Retinal pigment epithelial cell (primary cell): ENCODE results near the gene CHCHD6.

Source experiments
- DNase-seq: peaks from one replicate; pipeline ENCODE4 v3.0.0-alpha.2; 2010; ENCODE audit warnings: low read depth
- H3K4me3 ChIP-seq: 2 replicates; pipeline ENCODE4 v1.5.1; 2011; ENCODE audit warnings: mild to moderate bottlenecking, low read length, control low read depth, moderate library complexity
- CTCF ChIP-seq: conservative IDR thresholded peaks from 2 replicates; pipeline ENCODE4 v1.5.1; 2011; ENCODE audit warnings: low read depth, low read length, control low read depth, inconsistent platforms

CHCHD6 gene

GRCh38 chr3:126958638-126959085, 254.6 kb downstream of the CHCHD6 start:
- TF ChIP-seq CTCF: no peak
- H3K4me3 ChIP-seq: no peak overlapping the region
- DNase-seq: no peak

- no peak overlapping the region for H3K4me3 ChIP-seq
- no peak for DNase-seq
- TF ChIP-seq CTCF: no peak
Observed at GRCh38 chr3:126959136-126959920, 255.3 kb downstream of the CHCHD6 start.

DNA sequence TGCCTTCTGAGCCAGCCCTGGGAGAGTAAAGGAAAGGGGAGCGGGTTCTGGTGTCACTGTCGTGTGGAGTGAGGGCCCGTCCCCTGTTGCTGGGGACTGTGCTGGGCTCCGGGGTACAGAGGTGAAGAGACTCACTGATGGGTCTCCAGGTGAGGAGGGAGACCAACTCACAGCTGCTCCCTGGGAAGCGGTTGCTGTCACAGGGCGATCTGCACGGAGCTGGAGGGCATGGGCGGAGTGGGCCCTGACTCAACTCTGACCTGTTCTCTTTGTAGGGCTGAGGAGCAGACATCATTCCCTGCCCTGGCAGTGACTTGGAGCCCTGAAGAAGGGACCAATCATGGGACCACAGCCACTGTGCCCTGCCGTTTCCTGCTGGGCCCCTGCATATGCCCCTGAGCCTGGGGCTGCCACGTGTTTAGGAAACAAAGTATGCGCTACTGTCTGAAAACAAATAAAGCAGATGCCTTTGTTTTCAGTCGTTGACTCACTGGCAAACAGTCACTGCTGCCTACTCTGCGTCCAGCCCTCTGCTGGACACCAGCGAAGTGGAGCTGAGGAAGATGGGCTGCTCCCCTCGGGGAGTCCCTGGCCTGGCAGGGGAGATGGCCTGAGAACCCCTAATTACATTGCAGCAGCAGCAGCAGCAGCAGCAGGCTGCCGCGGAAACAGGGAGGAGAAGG, 256.0 kb downstream of the CHCHD6 start:
- no peak overlapping the region for H3K4me3 ChIP-seq
- no peak for DNase-seq
- TF ChIP-seq CTCF: peak; percentile 46

- DNase-seq: no peak
- no peak for TF ChIP-seq CTCF
- no peak overlapping the region for H3K4me3 ChIP-seq
Observed at GRCh38 chr3:126960604-126960995, 256.6 kb downstream of the CHCHD6 start.

- no peak overlapping the region for H3K4me3 ChIP-seq
- no peak for DNase-seq
- no peak for TF ChIP-seq CTCF
Observed at GRCh38 chr3:126961191-126961790, 257.3 kb downstream of the CHCHD6 start.

GRCh38 chr3:126961791-126962461, 257.9 kb downstream of the CHCHD6 start:
- no peak for DNase-seq
- no peak for TF ChIP-seq CTCF
- H3K4me3 ChIP-seq: no peak overlapping the region
